Measurements from ENCODE around the gene SYT7.

- no peak for TF ChIP-seq CTCF (IDR thresholded peaks at IDR 0.05; ENCODE audit: low read depth, low read length, missing input control)
- no peak for TF ChIP-seq RAD21 (IDR thresholded peaks at IDR 0.05)
- TF ChIP-seq EGR1 (IDR thresholded peaks at IDR 0.05; ENCODE audit: low read depth in 2 of 2): no peak
- no peak for TF ChIP-seq NR2F2 (IDR thresholded peaks at IDR 0.05)
- TF ChIP-seq MAX (IDR thresholded peaks at IDR 0.05): no peak
- TF ChIP-seq ATF3 (IDR thresholded peaks at IDR 0.05): no peak
- no peak for TF ChIP-seq YY1 (IDR thresholded peaks at IDR 0.05)
- no peak for TF ChIP-seq SP1 (IDR thresholded peaks at IDR 0.05)
- TF ChIP-seq TAF1 (conservative IDR thresholded peaks at IDR 0.05): no peak
- no peak for TF ChIP-seq REST (IDR thresholded peaks at IDR 0.05)
- TF ChIP-seq JUND (IDR thresholded peaks at IDR 0.05): no peak
- TF ChIP-seq ZBTB33 (IDR thresholded peaks at IDR 0.05): no peak
- no peak for TF ChIP-seq FOXA1 (IDR thresholded peaks at IDR 0.05)
Measured at GRCh38 chr11:61598886-61599868, 18.3 kb upstream of the SYT7 start.

Data from liver (tissue), 3 donors.